GM10266 (cell line): Measurements from ENCODE around the gene ARHGAP29.

Source experiments
- DNase-seq: peaks from one replicate; pipeline ENCODE4 v3.0.0; 2012; ENCODE audit errors: extremely low spot score
- CTCF ChIP-seq: IDR thresholded peaks from 2 replicates; pipeline ENCODE4 v1.5.1; 2012; ENCODE audit warnings: mild to moderate bottlenecking, low read depth; ENCODE audit not compliant: control insufficient read depth, insufficient read depth; ENCODE audit errors: missing control alignments

Gene ARHGAP29

GRCh38 chr1:94142022-94142421 is 95.4 kb downstream of the ARHGAP29 start:
- DNase-seq: no peak

GRCh38 chr1:94132111-94132510 is 105.3 kb downstream of the ARHGAP29 start:
- no peak for TF ChIP-seq CTCF
- no peak for DNase-seq

More at GRCh38 chr1:94142022-94142421, 95.4 kb downstream of the ARHGAP29 start:
- TF ChIP-seq CTCF: no peak

GRCh38 chr1:94130851-94131595 is 106.4 kb downstream of the ARHGAP29 start:
- DNase-seq: no peak
- TF ChIP-seq CTCF: no peak

- DNase-seq: no peak
- no peak for TF ChIP-seq CTCF
These were observed 110.7 kb downstream of the ARHGAP29 start for GRCh38 chr1:94126651-94127050.

GRCh38 chr1:94125551-94126514 is 111.6 kb downstream of the ARHGAP29 start:
- no peak for DNase-seq
- TF ChIP-seq CTCF: no peak

GRCh38 chr1:94124538-94124937 is 112.8 kb downstream of the ARHGAP29 start:
- TF ChIP-seq CTCF: no peak
- DNase-seq: no peak
